HFFc6 (cell line): ENCODE data around the gene CLIC1. TPM values are rescaled to one million over a fixed set of nuclear protein-coding genes. Genes with fewer than 3 reads are reported as not detected.
A peak's percentile ranks its signal among the peaks of the same experiment; 100 is the strongest.

Experiments used
- DNase-seq: peaks from one replicate; pipeline ENCODE4 v3.0.0-alpha.2; 2018
- H3K27ac Mint-ChIP-seq: 2 replicates; pipeline ENCODE4 v1.8.0; 2020; ENCODE audit warnings: mild to moderate bottlenecking, mixed read lengths
- H3K27me3 Mint-ChIP-seq: 2 replicates; pipeline ENCODE4 v1.8.0; 2021; ENCODE audit warnings: mild to moderate bottlenecking, moderate library complexity, mixed read lengths; ENCODE audit not compliant: insufficient read depth
- H3K36me3 Mint-ChIP-seq: 2 replicates; pipeline ENCODE4 v1.8.0; 2021; ENCODE audit warnings: low read depth, mixed read lengths
- H3K4me1 Mint-ChIP-seq: 2 replicates; pipeline ENCODE4 v1.8.0; 2020; ENCODE audit warnings: low read depth, mixed read lengths
- H3K4me3 Mint-ChIP-seq: 2 replicates; pipeline ENCODE4 v1.8.0; 2020; ENCODE audit warnings: mild to moderate bottlenecking, moderate library complexity, mixed read lengths
- H3K9me3 Mint-ChIP-seq: 2 replicates; pipeline ENCODE4 v1.8.0; 2020; ENCODE audit warnings: mild to moderate bottlenecking, mixed read lengths
- CTCF ChIP-seq: fragments of 200-600 bp; sonication (generic); IDR thresholded peaks from 2 replicates; pipeline ENCODE4 v1.5.0; 2021; ENCODE audit warnings: antibody characterized with exemption, mild to moderate bottlenecking
- total RNA-seq, 6 experiments: library from RNA; stranded (reverse); fragmentation: NEBNext Ultra II Directional; extraction: Animal tissue kit (Norgen Biotek cat#: 25700); gene quantifications; 2 replicates in 1 of 6; 3 replicates in 5 of 6; pipeline ENCODE4 v1.2.3, GENCODE V29; 2021

Gene CLIC1
- total RNA-seq, 6 experiments from 2014 or later: 638 to 833 (median 745) TPM

- Mint-ChIP-seq H3K4me3 (peak within 1 kb of the TSS; percentile 0; the same call in 1 of the 2 replicates), H3K4me1 (peaks cover 29% of the 10 kb centered on the region)
- TF ChIP-seq CTCF: no peak
These were observed 26.0 kb upstream of the CLIC1 start, which contains the start of gene SAPCD1 for GRCh38 chr6:31762356-31762755. Gene SAPCD1, plus strand, starts transcription at chr6:31762656. Its CDS starts 399 bp downstream, at chr6:31763055.

GRCh38 chr6:31761343-31761742, 25.0 kb upstream of the CLIC1 start:
- Mint-ChIP-seq H3K4me3 (no peak overlapping the region), H3K27ac (no peak overlapping the region), H3K36me3 (peaks cover 7% of the 10 kb centered on the region; the same call in 1 of the 2 replicates), H3K9me3 (no peaks in the 10 kb centered on the region), H3K4me1 (peaks cover 25% of the 10 kb centered on the region), H3K27me3 (no peaks in the 10 kb centered on the region)
- no peak for DNase-seq
- TF ChIP-seq CTCF: no peak

More at GRCh38 chr6:31762356-31762755, 26.0 kb upstream of the CLIC1 start, which contains the start of gene SAPCD1:
- H3K27me3 Mint-ChIP-seq: no peaks in the 10 kb centered on the region; the same call in 1 of the 2 replicates
- H3K9me3 Mint-ChIP-seq: no peaks in the 10 kb centered on the region
- peak within 1 kb of the TSS; percentile 58 for H3K27ac Mint-ChIP-seq
- peaks cover 7% of the 10 kb centered on the region; the same call in 1 of the 2 replicates for H3K36me3 Mint-ChIP-seq
- no peak for DNase-seq

- Mint-ChIP-seq H3K4me1 (peaks cover 19% of the 10 kb centered on the region), H3K9me3 (no peaks in the 10 kb centered on the region), H3K36me3 (peaks cover 7% of the 10 kb centered on the region; the same call in 1 of the 2 replicates), H3K27me3 (no peaks in the 10 kb centered on the region), H3K27ac (no peak overlapping the region), H3K4me3 (no peak overlapping the region)
- TF ChIP-seq CTCF: no peak
- no peak for DNase-seq
These were observed 24.5 kb upstream of the CLIC1 start for GRCh38 chr6:31760790-31761189.

- Mint-ChIP-seq H3K27ac (no peak overlapping the region), H3K27me3 (no peaks in the 10 kb centered on the region), H3K9me3 (no peaks in the 10 kb centered on the region), H3K4me1 (peaks cover 4% of the 10 kb centered on the region), H3K4me3 (no peak overlapping the region), H3K36me3 (peaks cover 7% of the 10 kb centered on the region; the same call in 1 of the 2 replicates)
- no peak for DNase-seq
- no peak for TF ChIP-seq CTCF
These were observed 22.0 kb upstream of the CLIC1 start for GRCh38 chr6:31758281-31758680.

- H3K36me3 Mint-ChIP-seq: peaks cover 5% of the 10 kb centered on the region; the same call in 1 of the 2 replicates
- H3K4me1 Mint-ChIP-seq: peaks cover 16% of the 10 kb centered on the region
These were observed 16.5 kb upstream of the CLIC1 start for GRCh38 chr6:31752739-31753319.

More at GRCh38 chr6:31752739-31753319, 16.5 kb upstream of the CLIC1 start:
- Mint-ChIP-seq H3K27ac (peak overlapping the region; percentile 83), H3K27me3 (no peaks in the 10 kb centered on the region), H3K9me3 (no peaks in the 10 kb centered on the region), H3K4me3 (peak overlapping the region; percentile 16; the same call in 1 of the 2 replicates)
- DNase-seq: peak; percentile 82
- TF ChIP-seq CTCF: no peak
